ENCODE data around the gene C1S. TPM values are rescaled to one million over a fixed set of nuclear protein-coding genes. Genes with fewer than 3 reads are reported as not detected.

Gene C1S
- total RNA-seq, 1 donor from 2014 or later, result 1.7 TPM

DNA sequence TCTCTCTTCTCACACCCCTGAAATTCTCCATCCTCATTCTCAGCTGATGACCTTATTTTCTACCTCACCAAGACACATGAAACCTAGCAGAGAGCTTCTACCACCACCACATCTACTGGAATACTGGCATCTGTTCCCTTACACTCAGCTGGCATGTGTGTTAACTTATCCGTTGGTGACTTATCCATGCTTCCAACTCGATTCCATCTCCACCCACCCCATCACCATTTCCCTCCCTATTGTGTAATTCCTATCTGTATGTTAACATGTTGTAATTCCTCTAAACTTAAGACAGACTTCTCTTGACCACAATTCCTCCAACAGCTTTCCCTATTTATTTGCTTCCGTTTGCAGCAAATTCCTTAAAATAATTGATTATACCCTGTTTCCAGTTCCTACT, 15.4 kb downstream of the C1S start:
- intact Hi-C loops (cut with micrococcal nuclease), result no loop called here

GRCh38 chr12:7076493-7076892, 16.0 kb downstream of the C1S start:
- intact Hi-C loops (cut with micrococcal nuclease), result no loop called here

- intact Hi-C loops (cut with micrococcal nuclease), result no loop called here
Observed at GRCh38 chr12:7078163-7078562, 17.6 kb downstream of the C1S start.

DNA sequence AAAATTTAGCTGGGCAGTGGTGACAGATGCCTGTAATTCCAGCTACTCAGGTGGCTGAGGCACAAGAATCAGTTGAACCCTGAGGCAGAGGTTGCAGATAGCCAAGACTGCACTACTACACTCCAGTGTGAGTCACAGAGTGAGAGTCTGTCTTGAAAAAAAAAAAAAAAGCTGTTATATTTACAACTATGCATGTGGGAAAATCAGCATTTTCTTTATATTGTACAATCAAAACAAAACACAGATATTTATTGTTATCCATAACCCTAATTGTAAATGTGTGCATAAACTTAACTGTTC, 19.3 kb downstream of the C1S start:
- intact Hi-C loops (cut with micrococcal nuclease), result no loop called here

DNA sequence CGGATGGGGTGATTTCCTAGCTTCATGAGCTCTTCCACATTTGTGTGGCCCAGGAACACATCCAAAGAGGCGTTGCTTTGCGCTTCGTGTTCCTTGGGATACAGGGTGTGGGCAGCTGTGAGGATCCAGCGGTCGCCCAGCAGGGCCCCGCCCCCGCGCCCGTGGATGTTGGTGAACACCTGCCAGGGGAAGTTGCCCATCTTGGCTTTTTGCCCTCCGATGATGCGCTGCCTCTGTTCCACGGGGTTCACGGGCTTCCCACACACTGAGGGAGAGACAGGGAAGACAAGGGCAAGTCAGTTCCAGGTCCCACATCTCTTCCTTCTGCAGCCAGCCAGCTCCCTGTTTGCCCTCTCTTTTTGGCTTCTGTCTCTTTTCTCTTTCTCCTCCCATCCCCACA, 20.5 kb downstream of the C1S start:
- intact Hi-C loops (cut with micrococcal nuclease), result no loop called here

DNA sequence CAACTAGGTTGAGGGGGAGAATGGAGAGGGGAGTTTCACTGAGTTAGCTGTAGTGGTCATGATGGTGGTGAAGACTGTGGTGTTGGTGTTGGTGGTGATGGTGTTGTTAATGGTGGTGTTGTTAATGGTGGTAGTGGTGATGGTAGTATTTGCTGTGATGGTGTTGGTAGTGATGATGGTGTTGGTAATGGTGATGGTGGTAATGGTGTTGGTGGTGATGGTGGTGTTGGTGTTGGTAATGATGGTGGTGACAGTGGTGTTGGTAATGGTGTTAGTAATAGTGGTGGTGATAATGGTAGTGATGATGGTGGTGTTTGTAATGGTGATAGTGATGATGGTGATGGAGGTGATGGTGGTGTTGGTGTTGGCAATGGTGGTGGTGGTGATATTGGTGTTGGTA, 22.6 kb downstream of the C1S start:
- intact Hi-C loops (cut with micrococcal nuclease), result loop anchor here (1.0 kb wide), 1 partner anchor 29 kb away; no protein-coding TSS in a partner anchor

DNA sequence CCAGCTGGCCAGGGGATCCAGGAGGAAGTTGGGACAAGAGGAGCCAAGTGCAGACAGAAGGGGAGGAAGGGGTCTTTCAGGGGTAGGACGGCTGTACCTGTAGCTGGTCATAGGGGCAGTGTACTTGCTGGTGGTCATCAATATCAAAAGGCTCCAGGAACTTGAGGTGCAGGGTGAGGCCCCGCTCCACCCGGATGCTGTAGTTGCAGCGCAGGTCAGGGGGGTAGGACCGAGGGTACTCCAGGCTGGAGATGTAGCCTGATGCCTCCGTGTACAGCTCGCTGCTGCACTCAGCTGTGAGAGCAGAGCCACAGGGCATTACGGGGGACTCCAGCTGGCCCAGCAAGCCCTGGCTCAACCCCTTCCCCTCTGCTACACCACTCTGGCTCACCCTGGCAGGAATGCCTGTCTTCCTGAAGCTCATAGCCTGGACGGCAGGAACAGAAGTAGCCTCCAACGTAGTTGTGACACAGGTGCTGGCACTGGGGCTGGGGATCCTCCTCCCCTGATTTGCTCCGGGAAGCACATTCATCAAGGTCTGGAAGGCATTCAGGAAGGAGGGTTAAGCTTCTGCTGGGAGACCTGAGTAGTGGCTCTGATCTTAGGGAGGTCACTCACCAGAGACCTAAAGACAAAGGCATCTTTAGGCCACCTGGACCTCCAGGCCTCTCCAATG, 28.8 kb downstream of the C1S start:
- intact Hi-C loops (cut with micrococcal nuclease), result no loop called here

DNA sequence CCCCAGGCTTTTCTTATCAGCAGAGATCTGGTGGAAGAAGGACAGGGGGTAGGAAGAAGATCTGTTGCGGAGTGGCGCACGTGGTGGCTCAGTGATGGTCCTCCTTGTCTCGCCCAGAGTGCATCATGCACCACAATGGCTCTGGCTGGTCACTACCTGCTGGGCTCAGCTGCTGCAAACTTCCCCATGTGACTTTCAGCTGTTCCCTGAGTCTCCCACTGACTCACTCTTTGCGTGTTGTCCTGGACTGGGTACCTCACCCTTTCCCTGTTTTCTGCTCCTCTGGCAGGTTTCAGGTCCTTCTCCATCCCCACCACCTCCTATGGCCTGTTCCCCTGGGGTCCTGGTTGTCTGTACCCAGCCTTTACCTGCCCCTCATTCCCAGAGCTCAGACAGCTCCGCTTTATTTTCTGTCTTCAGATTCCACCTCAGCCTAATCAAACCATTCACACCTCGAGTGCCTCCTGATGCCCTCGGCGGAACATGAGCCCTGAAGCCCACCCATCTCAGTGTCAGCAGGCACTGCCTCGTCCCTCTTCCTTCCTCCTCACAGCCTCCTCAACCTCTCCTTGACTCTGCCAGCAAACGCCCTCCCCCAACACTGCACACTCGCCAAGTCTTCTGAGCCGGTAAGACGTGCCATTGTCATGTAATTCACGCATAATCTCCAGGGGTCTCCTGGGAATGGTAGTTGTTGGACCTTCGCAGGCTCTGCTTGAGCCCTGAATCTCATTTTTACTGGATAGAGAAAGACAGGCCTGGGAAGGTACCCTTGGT, 29.9 kb downstream of the C1S start:
- intact Hi-C loops (cut with micrococcal nuclease), result no loop called here

DNA sequence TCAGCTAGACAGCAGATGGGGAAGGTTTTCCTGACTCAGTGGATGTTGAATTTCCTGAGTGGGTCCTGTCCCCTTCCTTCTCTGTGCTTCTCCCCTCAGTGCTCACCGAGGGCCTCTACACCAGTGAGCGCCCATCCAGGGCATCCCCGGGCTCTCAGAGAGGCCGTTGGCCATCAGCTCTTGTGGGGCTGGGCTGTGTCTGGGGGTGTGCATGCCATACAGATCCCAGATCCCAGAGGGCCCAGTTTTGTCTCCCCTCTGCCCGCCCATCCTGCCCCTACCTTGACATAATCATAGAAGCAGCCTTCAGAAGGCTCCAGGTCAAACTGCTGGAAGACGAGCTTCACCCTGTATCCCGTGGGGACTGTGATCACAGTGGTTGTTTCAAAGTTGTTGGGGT, 30.7 kb downstream of the C1S start:
- intact Hi-C loops (cut with micrococcal nuclease), result no loop called here

DNA sequence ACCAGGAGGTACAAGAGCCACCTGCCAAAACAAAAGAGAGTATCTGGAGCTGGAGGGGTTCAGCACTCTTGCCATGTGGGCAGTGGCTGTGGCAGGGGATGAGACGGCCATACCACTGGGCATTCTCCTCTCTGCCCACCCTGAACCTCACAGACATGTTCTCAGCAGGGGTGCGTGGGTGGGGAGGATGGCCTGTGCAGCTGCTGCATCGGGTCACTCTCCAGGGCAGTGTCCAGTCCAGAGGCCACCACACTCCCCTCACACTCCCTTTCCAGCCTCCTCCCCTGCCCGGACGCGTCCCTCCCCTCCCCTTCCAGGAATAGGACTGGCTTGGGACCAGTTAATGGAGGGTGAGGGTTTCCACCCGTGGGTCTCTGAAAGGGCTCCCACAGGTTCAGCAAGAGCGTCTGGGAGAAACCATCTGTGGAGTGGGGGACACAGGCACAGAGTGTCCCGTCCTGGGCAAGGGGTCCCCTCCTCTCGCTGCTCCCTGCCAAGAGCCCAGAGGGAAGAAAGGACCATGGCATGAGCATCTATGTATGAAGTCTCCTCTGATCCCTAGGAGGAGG, 31.2 kb downstream of the C1S start:
- intact Hi-C loops (cut with micrococcal nuclease), result loop anchor here (1.0 kb wide), 6 partner anchors 18 to 222 kb away; partner anchors contain the start of genes C12orf57, C1RL, EMG1 and LPCAT3

DNA sequence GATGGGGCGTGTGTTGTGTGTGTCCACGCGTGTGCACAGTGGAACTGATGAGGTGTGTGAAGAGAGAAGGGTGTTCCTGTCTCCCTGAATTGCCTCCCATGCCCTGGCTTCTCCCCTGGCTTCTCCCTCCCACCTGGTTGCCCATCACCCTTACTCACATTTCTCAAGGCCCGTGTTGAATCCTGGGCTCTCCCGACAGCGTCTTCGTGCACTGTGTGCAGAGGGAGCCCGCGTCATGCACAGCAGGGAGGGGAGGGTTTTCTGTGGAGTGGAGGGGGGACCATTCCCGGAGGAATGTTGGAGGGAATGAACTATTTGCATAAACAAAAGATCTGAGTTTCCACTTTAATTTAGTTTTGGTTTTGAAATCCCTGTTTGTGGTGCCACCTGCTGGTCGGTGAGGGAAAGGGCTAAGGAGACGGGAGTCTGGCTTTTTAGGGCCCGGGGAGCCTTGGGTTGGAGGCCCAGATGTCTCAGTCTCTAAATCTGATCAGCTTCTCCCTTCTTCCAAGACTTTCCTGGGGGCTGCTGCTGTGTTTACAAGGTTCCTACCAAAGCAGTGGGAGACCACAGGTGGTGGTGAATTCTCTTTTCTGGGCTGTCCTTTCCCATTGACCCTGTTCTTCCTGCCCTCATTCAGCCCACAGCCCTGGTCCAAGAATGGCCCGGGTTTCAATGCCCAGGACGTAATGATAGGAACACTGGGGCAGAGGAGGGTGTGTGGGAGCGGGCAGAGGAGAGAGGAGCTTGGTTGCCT, 31.9 kb downstream of the C1S start, which contains the start of gene C1R:
TSS of gene C1R (minus strand) at position 217 of the 757 bp plus-strand sequence. CDS start at position 160, 57 bp downstream.
- intact Hi-C loops (cut with micrococcal nuclease), result loop anchor here (1.0 kb wide), 6 partner anchors 17 to 223 kb away; partner anchors contain the start of genes C12orf57, C1RL, EMG1 and LPCAT3

DNA sequence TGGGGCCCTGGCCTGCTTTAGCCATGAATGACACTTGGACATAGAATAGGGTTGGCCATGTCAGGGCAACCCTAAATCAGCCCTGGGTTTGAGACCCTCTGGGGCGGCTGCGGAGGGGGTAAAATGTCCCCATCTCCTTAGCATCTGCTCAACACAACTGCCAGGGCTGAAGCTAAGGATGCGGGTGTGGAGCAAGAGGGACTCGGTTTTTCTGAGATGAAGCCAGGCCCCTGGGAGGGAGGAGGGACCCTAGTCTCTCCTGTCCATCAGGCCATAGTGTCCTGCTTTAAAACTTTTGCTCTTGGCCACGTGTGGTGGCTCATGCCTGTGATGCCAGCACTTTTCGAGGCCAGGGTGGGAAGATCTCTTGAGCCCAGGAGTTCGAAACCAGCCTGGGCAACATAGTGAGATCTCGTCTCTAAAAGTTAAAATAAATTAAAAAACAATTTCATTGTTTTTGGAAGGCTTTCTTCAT, 32.5 kb downstream of the C1S start:
- intact Hi-C loops (cut with micrococcal nuclease), result loop anchor here (1.0 kb wide), 6 partner anchors 16 to 224 kb away; partner anchors contain the start of genes C12orf57, C1RL, EMG1 and LPCAT3

GRCh38 chr12:7093486-7093885, 33.0 kb downstream of the C1S start:
- intact Hi-C loops (cut with micrococcal nuclease), result no loop called here

GRCh38 chr12:7093892-7094291, 33.4 kb downstream of the C1S start:
- intact Hi-C loops (cut with micrococcal nuclease), result no loop called here

- intact Hi-C loops (cut with micrococcal nuclease), result no loop called here
Observed at GRCh38 chr12:7096006-7096932, 35.8 kb downstream of the C1S start.

- intact Hi-C loops (cut with micrococcal nuclease), result no loop called here
Observed at GRCh38 chr12:7096979-7097378, 36.5 kb downstream of the C1S start.

- intact Hi-C loops (cut with micrococcal nuclease), result no loop called here
Observed at GRCh38 chr12:7099290-7099996, 38.9 kb downstream of the C1S start.

GRCh38 chr12:7100239-7100638, 39.7 kb downstream of the C1S start:
- intact Hi-C loops (cut with micrococcal nuclease), result no loop called here

DNA sequence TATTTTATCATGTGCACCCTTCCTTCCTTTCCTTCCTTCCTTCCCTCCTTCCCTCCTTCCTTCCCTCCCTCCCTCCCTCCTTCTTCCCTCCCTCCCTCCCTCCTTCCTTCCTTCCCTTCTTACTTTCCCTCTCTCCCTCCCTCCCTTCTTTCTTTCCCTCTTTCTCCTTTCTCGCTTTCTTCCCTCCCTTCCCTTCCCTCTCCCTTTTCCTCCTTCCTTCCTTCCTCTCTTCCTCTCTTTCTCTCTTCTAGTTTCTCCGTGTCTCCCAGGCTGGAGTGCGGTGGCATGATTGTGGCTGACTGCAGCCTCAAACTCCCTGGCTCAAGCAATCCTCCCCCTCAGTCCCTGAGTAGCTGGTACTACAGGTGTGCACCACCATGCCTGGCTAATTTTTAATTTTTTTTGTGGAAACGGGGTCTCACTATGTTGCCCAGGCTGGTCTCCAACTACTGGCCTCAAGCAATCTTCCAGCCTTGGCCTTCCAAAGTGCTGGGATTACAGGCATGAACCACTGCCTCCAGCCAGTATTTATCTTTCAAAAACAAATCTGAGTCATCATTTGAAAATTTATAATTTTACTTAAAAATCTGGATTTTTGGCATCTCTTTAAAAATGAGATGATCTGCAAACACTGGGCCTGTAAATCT, 40.7 kb downstream of the C1S start:
- intact Hi-C loops (cut with micrococcal nuclease), result no loop called here
